NCI-H2107 treated with DMSO at 0.1 percent for 48 hours (cell line): ENCODE data around the gene TBXAS1.

ENCODE experiments used
- DNase-seq: peaks from one replicate; lab custom pipeline; 2025; ENCODE audit not compliant: unreplicated experiment; lab: John Stamatoyannopoulos, UW

TBXAS1 gene

GRCh38 chr7:139942636-139943035 is 113.6 kb downstream of the TBXAS1 start:
- DNase-seq, result no peak

- DNase-seq, result no peak
These were observed 114.3 kb downstream of the TBXAS1 start for GRCh38 chr7:139943401-139943800.

- no peak for DNase-seq
These were observed 115.2 kb downstream of the TBXAS1 start for GRCh38 chr7:139944248-139944647.

- no peak for DNase-seq
These were observed 117.5 kb downstream of the TBXAS1 start for GRCh38 chr7:139946533-139946932.

GRCh38 chr7:139947021-139947420 is 118.0 kb downstream of the TBXAS1 start:
- DNase-seq, result no peak

- DNase-seq, result no peak
These were observed 119.1 kb downstream of the TBXAS1 start for GRCh38 chr7:139948167-139948566.

- DNase-seq, result no peak
These were observed 119.7 kb downstream of the TBXAS1 start for GRCh38 chr7:139948587-139949335.

- DNase-seq, result no peak
These were observed 120.6 kb downstream of the TBXAS1 start for GRCh38 chr7:139949629-139950028.

- DNase-seq, result no peak
These were observed 121.9 kb downstream of the TBXAS1 start for GRCh38 chr7:139950881-139951525.

- DNase-seq, result no peak
These were observed 124.2 kb downstream of the TBXAS1 start for GRCh38 chr7:139953229-139953628.

- no peak for DNase-seq
These were observed 126.2 kb downstream of the TBXAS1 start for GRCh38 chr7:139955109-139955820.

GRCh38 chr7:139958599-139959284 is 129.7 kb downstream of the TBXAS1 start:
- no peak for DNase-seq

- no peak for DNase-seq
These were observed 130.2 kb downstream of the TBXAS1 start for GRCh38 chr7:139959285-139959628.

GRCh38 chr7:139959718-139960117 is 130.7 kb downstream of the TBXAS1 start:
- no peak for DNase-seq

- no peak for DNase-seq
These were observed 131.1 kb downstream of the TBXAS1 start for GRCh38 chr7:139960157-139960556.

GRCh38 chr7:139965942-139966628 is 137.0 kb downstream of the TBXAS1 start:
- DNase-seq, result no peak

GRCh38 chr7:139966949-139967348 is 137.9 kb downstream of the TBXAS1 start:
- DNase-seq, result no peak

GRCh38 chr7:139968931-139969330 is 139.9 kb downstream of the TBXAS1 start:
- no peak for DNase-seq

- no peak for DNase-seq
These were observed 143.0 kb downstream of the TBXAS1 start for GRCh38 chr7:139972029-139972428.

- no peak for DNase-seq
These were observed 144.3 kb downstream of the TBXAS1 start for GRCh38 chr7:139973101-139974050.
